HepG2 (cell line): Measurements from ENCODE around the gene ESPN. TPM values are rescaled to one million over a fixed set of nuclear protein-coding genes. Genes with fewer than 3 reads are reported as not detected.

Experiments
- ATAC-seq: fragments of 200-7000 bp; cut with Tn5 transposase; 3 replicates; pipeline ENCODE4 v1.9.1; 2020; ENCODE audit warnings: mild to moderate bottlenecking, moderate library complexity
- BruUV-seq: library from RNA; stranded (reverse); fragments of 400-500 nt; replicated peaks from 2 replicates; lab custom pipeline; 2021; lab: Mats Ljungman, UMichigan
- CTCF ChIA-PET: fragments of 300-600 bp; formaldehyde crosslinking; extraction: SDS; loops from one replicate; lab custom pipeline; 2021; ENCODE audit warnings: low total read pairs, inconsistent platforms, low intra/inter-chr PET ratio; lab: Yijun Ruan, JAX
- POLR2A ChIA-PET: fragments of 350-600 bp; sonication (Branson Sonifier 250); formaldehyde crosslinking; loops from one replicate; lab custom pipeline; 2020; ENCODE audit warnings: antibody characterized with exemption, inconsistent platforms; lab: Yijun Ruan, JAX
- DNase-seq: peaks from one replicate; pipeline ENCODE4 v3.0.0-alpha.2; 2015; ENCODE audit warnings: low spot score
- FAIRE-seq: peaks from 3 replicates; lab custom pipeline; 2011; peaks lifted over from hg19 to GRCh38; lab: Jason Lieb, UNC
- H2AFZ ChIP-seq: one replicate; pipeline ENCODE4 v1.6.1; 2011; ENCODE audit warnings: low read length, inconsistent platforms
- H3K27ac ChIP-seq: fragments of 300-600 bp; 3 replicates; pipeline ENCODE4 v1.8.0; 2011; ENCODE audit warnings: mixed run types, mild to moderate bottlenecking, mixed read lengths, low read length, inconsistent platforms; ENCODE audit not compliant: insufficient read depth; ENCODE audit errors: extremely low read length
- H3K27me3 ChIP-seq, 2 experiments: fragments of 200-600 bp in 1 of 2; 2 replicates in 1 of 2; 3 replicates in 1 of 2; pipeline versions ENCODE4 v1.6.0 to v1.8.0; 2011; ENCODE audit warnings: low read length in 2 of 2, mild to moderate bottlenecking in 2 of 2, moderate library complexity in 2 of 2, inconsistent platforms in 1 of 2; ENCODE audit not compliant: insufficient read depth in 2 of 2, control insufficient read depth in 1 of 2
- H3K36me3 ChIP-seq, 2 experiments: fragments of 200-600 bp in 1 of 2; replicated peaks in 1 of 2; 2 replicates in 1 of 2; 3 replicates in 1 of 2; pipeline versions ENCODE4 v1.5.1 to v1.8.0; 2011; ENCODE audit warnings: low read length in 2 of 2, inconsistent platforms in 1 of 2; ENCODE audit not compliant: insufficient read depth in 2 of 2, control insufficient read depth in 1 of 2
- H3K4me1 ChIP-seq: 2 replicates; pipeline ENCODE4 v1.5.1; 2012; ENCODE audit warnings: low read length, inconsistent platforms; ENCODE audit not compliant: insufficient read depth
- H3K4me2 ChIP-seq: 2 replicates; pipeline ENCODE4 v1.6.0; 2011; ENCODE audit warnings: low read depth, low read length, inconsistent platforms
- H3K4me3 ChIP-seq, 3 experiments: fragments of 200-600 bp in 1 of 3; sonication (generic), shearing (Covaris generic) in 1 of 3; replicated peaks in 1 of 3; 2 replicates each; pipeline ENCODE4 v1.5.1; 2011 to 2016; ENCODE audit warnings: low read length in 3 of 3, inconsistent platforms in 2 of 3, low read depth in 2 of 3, mild to moderate bottlenecking in 2 of 3, control low read depth in 1 of 3, mixed read lengths in 1 of 3; ENCODE audit not compliant: insufficient read depth in 1 of 3
- H3K79me2 ChIP-seq: one replicate; pipeline ENCODE4 v1.6.1; 2011; ENCODE audit warnings: low read length, inconsistent platforms; ENCODE audit not compliant: insufficient read depth
- H3K9ac ChIP-seq: 2 replicates; pipeline ENCODE4 v1.6.0; 2011; ENCODE audit warnings: mild to moderate bottlenecking, low read depth, low read length, inconsistent platforms; ENCODE audit not compliant: insufficient read depth
- H3K9me3 ChIP-seq: 2 replicates; pipeline ENCODE4 v1.5.1; 2012; ENCODE audit warnings: mild to moderate bottlenecking, low read length
- H4K20me1 ChIP-seq: 2 replicates; pipeline ENCODE4 v1.6.0; 2011; ENCODE audit warnings: inconsistent platforms, mild to moderate bottlenecking, low read length, moderate library complexity; ENCODE audit not compliant: insufficient read depth
- ATF7-NPFF ChIP-seq: sonication (generic); formaldehyde crosslinking; IDR thresholded peaks from 2 replicates; pipeline ENCODE4 v1.8.1; 2023; ENCODE audit warnings: mild to moderate bottlenecking, low read depth, missing genetic modification reagents, moderate library complexity
- CBFB ChIP-seq: sonication (generic); formaldehyde crosslinking; IDR thresholded peaks from 2 replicates; pipeline ENCODE4 v1.4.0; 2020; ENCODE audit warnings: missing genetic modification reagents
- FOXK1 ChIP-seq: sonication (generic); formaldehyde crosslinking; IDR thresholded peaks from 2 replicates; pipeline ENCODE4 v1.4.0; 2020; ENCODE audit warnings: low read depth, missing genetic modification reagents, borderline replicate concordance
- FOXK2 ChIP-seq: fragments of 450-650 bp; IDR thresholded peaks from 2 replicates; pipeline ENCODE4 v1.6.1; 2016
- MYC ChIP-seq: sonication (generic); formaldehyde crosslinking; IDR thresholded peaks from 2 replicates; pipeline ENCODE4 v1.9.0; 2021; ENCODE audit warnings: missing genetic modification reagents, borderline replicate concordance
- RXRB ChIP-seq: IDR thresholded peaks from 2 replicates; pipeline ENCODE4 v1.6.1; 2016; ENCODE audit warnings: borderline replicate concordance, missing genetic modification reagents, missing compliant biosample characterization
- TSC22D2 ChIP-seq: sonication (generic); formaldehyde crosslinking; IDR thresholded peaks from 2 replicates; pipeline ENCODE4 v1.5.1; 2020; ENCODE audit warnings: missing genetic modification reagents, mild to moderate bottlenecking, borderline replicate concordance
- U2AF2 ChIP-seq: fragments of 200-400 bp; formaldehyde crosslinking; IDR thresholded peaks from 2 replicates; pipeline ENCODE4 v1.6.1; 2017; ENCODE audit warnings: low read depth, mild to moderate bottlenecking, low read length
- YY1 ChIP-seq: IDR thresholded peaks from 2 replicates; pipeline ENCODE4 v1.6.1; 2011; ENCODE audit warnings: low read length, low read depth, moderate library complexity, mild to moderate bottlenecking; ENCODE audit not compliant: insufficient read depth, insufficient replicate concordance
- ZMYM3 ChIP-seq: sonication (generic); formaldehyde crosslinking; IDR thresholded peaks from 2 replicates; pipeline ENCODE4 v1.5.1; 2020; ENCODE audit warnings: mild to moderate bottlenecking, missing genetic modification reagents
- ZNF225 ChIP-seq: sonication (generic); formaldehyde crosslinking; IDR thresholded peaks from 2 replicates; pipeline ENCODE4 v1.4.0; 2020; ENCODE audit warnings: mild to moderate bottlenecking, missing genetic modification reagents
- ZNF629 ChIP-seq: sonication (generic); formaldehyde crosslinking; conservative IDR thresholded peaks from 2 replicates; pipeline ENCODE4 v1.5.0; 2020; ENCODE audit warnings: missing genetic modification reagents
- ZNF737 ChIP-seq: sonication (generic); formaldehyde crosslinking; IDR thresholded peaks from 2 replicates; pipeline ENCODE4 v1.5.0; 2020; ENCODE audit warnings: missing genetic modification reagents, mild to moderate bottlenecking, borderline replicate concordance
- WGBS: methylation state at CpG from one replicate; pipeline ENCODE4 v1.1.6; 2017; ENCODE audit warnings: low lambda C conversion rate; 5-methylcytosine and 5-hydroxymethylcytosine counted together
- in situ Hi-C: cut with HindIII; loops from 2 replicates; pipeline ENCODE4 v1.10.0; 2017; ENCODE audit warnings: low pct_unique_long_range_greater_than_20kb; ENCODE audit not compliant: extremely low pct_ligation_motif_present
- intact Hi-C: fragments of 100-400 bp; cut with micrococcal nuclease; formaldehyde crosslinking; loops from one replicate; pipeline ENCODE4 v1.10.0; 2022; ENCODE audit not compliant: unreplicated experiment
- polyA plus RNA-seq, 8 experiments: library from polyadenylated mRNA; depleted of rRNA in 3 of 8; stranded (reverse) in 7 of 8; unstranded in 1 of 8; fragments of >200 nt; fragmentation: Illumina TruSeq in 4 of 8; extraction: Trizol in 4 of 8; gene quantifications; 2 replicates each; pipeline versions ENCODE4 v1.2.1 to v1.2.3, GENCODE V29; 2011 to 2016; ENCODE audit warnings: low read depth in 4 of 8, missing spikeins in 1 of 8, mixed read lengths in 1 of 8; ENCODE audit not compliant: insufficient read depth in 1 of 8
- total RNA-seq, 5 experiments: library from RNA; depleted of rRNA; stranded (reverse); fragments of >200 nt; fragmentation: Illumina TruSeq; extraction: Trizol; gene quantifications; 2 replicates each; pipeline ENCODE4 v1.2.3, GENCODE V29; 2016; ENCODE audit warnings: low read depth in 1 of 5
- TF ChIP-seq, protein P1 (sequence below): sonication (generic); formaldehyde crosslinking; IDR thresholded peaks from 2 replicates; pipeline ENCODE4 v1.4.0; 2020; ENCODE audit warnings: missing genetic modification reagents, low read depth, mild to moderate bottlenecking, borderline replicate concordance

Gene ESPN
- total and polyA plus RNA-seq, 2 of the 13 experiments (the other 11 are each of a cell fraction or from before 2014, with no cell fraction given) = 48.6 to 54.2 TPM

GRCh38 chr1:6486433-6487011 is 61.9 kb downstream of the ESPN start (continued):
- TF ChIP-seq, protein P1, sequence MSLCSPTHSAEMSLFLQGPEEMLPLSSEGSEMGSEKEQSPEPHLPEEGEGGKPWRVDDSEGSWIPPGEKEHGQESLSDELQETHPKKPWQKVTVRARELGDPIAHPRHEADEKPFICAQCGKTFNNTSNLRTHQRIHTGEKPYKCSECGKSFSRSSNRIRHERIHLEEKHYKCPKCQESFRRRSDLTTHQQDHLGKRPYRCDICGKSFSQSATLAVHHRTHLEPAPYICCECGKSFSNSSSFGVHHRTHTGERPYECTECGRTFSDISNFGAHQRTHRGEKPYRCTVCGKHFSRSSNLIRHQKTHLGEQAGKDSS (CRISPR knock-in tag) = peak; percentile 79; the same call in 1 of the 2 replicates
- no peak for TF ChIP-seq ZNF225 (CRISPR knock-in tag)
- no peak for TF ChIP-seq U2AF2
- TF ChIP-seq FOXK1 = peak; percentile 39; the same call in 1 of the 2 replicates
- TF ChIP-seq CBFB (CRISPR knock-in tag) = 0 out of 2 replicates have a peak, but pooled peaks have one; percentile 17
- peak; percentile 27; the same call in 1 of the 2 replicates for TF ChIP-seq RXRB (CRISPR knock-in tag)
- 0 out of 2 replicates have a peak, but pooled peaks have one; percentile 58 for TF ChIP-seq TSC22D2 (CRISPR knock-in tag)
- peak; percentile 59 for TF ChIP-seq MYC (CRISPR knock-in tag)
- TF ChIP-seq YY1 = peak; percentile 19
- TF ChIP-seq ZNF737 = no peak
- TF ChIP-seq, all 625 proteins: peak for 73

DNA sequence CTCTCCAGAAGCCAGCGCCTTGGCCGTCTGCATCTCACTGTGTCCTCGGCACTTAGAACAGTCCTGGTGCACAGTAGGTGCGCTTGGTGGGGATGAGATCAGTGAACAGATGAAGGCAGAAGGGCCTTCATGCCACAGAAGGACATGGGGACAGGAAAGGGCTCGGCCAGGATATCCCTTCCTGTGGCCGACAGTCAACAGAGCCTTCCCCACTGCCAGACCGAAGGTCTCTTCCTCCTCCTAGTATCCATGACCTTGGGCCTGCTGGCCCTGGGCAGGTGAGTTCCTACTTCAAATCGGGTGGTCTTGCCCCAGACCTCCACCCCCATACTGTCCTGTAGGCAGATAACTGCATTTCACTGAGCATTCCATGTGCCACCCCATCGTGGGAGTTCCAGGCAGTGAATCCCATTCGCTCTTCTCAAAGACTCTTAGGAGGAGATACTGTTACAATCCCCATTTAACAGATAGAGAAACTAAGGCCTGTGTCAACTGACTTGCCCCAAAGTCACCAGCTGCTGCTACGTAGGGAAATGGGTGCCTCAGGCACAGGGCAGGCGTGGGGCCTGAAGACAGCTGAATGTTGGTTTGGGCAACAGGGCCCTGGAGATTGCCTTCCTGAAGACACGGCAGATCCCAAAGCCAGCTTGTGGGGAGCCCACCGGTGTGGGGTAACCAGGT is 63.4 kb downstream of the ESPN start:
- 60% methylated on average over 14 of the region's 14 CpGs for WGBS
- H3K9me3 ChIP-seq = no peaks in the 10 kb centered on the region
- FAIRE-seq (no peak), DNase-seq (no peak), ATAC-seq (no peak)
- H3K4me1 ChIP-seq = peaks cover 52% of the 10 kb centered on the region
- H3K79me2 ChIP-seq = no peaks in the 10 kb centered on the region
- POLR2A ChIA-PET = no interaction called here
- no peaks in the 10 kb centered on the region for H3K36me3 ChIP-seq
- no peak overlapping the region for H3K9ac ChIP-seq
- CTCF ChIA-PET = interaction anchor here (1.2 kb wide), 1 partner anchor 36 kb away, joined by 5 read pairs; no protein-coding TSS in a partner anchor
- no peaks in the 10 kb centered on the region for H4K20me1 ChIP-seq
- in situ Hi-C loops (loop anchor here (25.0 kb wide), 1 partner anchor 724 kb away; no protein-coding TSS in a partner anchor), intact Hi-C loops (loop anchor here (5.0 kb wide), 1 partner anchor 159 kb away; no protein-coding TSS in a partner anchor)
- H2AFZ ChIP-seq = no peak overlapping the region
- H3K4me2 ChIP-seq = no peak overlapping the region
- BruUV-seq = no TSS peak
- no peak overlapping the region for H3K4me3 ChIP-seq
- peaks cover 0 to 3% of the 10 kb centered on the region in 2 experiments; a peak in 1 of 5 replicates for H3K27me3 ChIP-seq
- no peak for TF ChIP-seq FOXK2
- TF ChIP-seq ZMYM3 (CRISPR knock-in tag) = 0 out of 2 replicates have a peak, but pooled peaks have one; percentile 22
- TF ChIP-seq ATF7-NPFF (CRISPR knock-in tag) = no peak
- TF ChIP-seq ZNF629 (CRISPR knock-in tag) = peak; percentile 71
- TF ChIP-seq, all 625 proteins: peak for 2
- no peak overlapping the region for H3K27ac ChIP-seq
